ENCODE results near the gene ART5.

DNA sequence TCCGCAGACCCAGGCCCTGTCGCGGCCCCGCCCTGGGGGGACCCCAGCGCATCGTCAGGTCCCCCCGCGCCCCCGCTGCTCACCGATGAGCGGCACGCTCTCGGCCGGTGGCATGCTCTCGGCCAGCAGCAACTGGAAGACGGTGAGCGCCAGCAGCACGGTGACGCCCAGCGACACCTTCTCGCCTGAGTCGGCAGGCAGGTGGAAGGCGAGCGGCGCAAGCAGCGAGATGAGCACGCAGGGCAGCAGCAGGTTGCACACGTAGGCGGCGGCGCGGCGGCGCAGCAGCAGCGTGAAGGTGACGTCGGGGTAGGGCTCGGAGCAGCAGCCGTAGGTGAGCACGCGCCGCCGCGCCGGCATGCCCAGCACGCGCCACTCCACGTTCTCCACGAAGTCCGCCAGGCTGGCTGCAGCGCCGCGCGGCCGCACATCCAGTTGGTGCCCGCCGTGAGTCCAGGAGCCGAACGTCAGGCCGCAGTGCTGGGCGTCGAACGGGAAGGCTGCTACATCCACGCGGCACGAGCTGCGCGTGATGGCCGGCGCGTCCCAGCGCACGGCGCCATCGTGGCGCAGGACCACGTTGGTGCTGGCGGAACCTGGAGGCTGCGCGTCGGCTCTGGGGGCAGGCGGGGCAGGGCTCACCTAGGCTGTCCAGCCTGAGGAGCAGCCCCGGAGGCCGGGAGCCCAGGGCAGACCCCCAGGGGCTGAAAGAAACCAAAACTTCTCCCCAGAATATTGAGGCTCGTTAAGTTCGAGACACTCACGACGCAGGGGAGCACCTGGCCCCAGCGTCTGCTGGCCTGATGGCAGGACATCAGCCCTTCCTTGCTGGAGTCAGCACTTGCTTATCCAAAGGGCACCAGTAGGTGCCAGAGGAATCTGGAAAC, 25.6 kb upstream of the ART5 start:
- TF ChIP-seq ZFX (IDR thresholded peaks at IDR 0.05) = no peak
- TF ChIP-seq, protein P1, sequence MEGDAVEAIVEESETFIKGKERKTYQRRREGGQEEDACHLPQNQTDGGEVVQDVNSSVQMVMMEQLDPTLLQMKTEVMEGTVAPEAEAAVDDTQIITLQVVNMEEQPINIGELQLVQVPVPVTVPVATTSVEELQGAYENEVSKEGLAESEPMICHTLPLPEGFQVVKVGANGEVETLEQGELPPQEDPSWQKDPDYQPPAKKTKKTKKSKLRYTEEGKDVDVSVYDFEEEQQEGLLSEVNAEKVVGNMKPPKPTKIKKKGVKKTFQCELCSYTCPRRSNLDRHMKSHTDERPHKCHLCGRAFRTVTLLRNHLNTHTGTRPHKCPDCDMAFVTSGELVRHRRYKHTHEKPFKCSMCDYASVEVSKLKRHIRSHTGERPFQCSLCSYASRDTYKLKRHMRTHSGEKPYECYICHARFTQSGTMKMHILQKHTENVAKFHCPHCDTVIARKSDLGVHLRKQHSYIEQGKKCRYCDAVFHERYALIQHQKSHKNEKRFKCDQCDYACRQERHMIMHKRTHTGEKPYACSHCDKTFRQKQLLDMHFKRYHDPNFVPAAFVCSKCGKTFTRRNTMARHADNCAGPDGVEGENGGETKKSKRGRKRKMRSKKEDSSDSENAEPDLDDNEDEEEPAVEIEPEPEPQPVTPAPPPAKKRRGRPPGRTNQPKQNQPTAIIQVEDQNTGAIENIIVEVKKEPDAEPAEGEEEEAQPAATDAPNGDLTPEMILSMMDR (conservative IDR thresholded peaks at IDR 0.05) = no peak
